ENCODE results near the gene FBXW2. TPM values are rescaled to one million over a fixed set of nuclear protein-coding genes. Genes with fewer than 3 reads are reported as not detected.
A peak's percentile ranks its signal among the peaks of the same experiment; 100 is the strongest.

FBXW2 gene
- total and polyA plus RNA-seq, 2 donors (not counting 1 experiment from before 2014, with no cell fraction given) = 33.5 to 77.5 TPM

- H3K9me3 ChIP-seq (ENCODE audit: control insufficient read depth, insufficient read depth, low read depth, low read length) = no peaks in the 10 kb centered on the region
- H4K20me1 ChIP-seq (ENCODE audit: control insufficient read depth, extremely low read depth, insufficient read depth, low read length) = no peaks in the 10 kb centered on the region
- H2AFZ ChIP-seq (ENCODE audit: low read length) = peak overlapping the region; percentile 66
- peak overlapping the region; percentile 85 for H3K27ac ChIP-seq (ENCODE audit: insufficient read depth, low read length)
- no peak for DNase-seq (ENCODE audit: low read depth in 2 of 2)
- H3K9ac ChIP-seq (ENCODE audit: insufficient read depth, low read length) = peak overlapping the region; percentile 78
- H3K4me1 ChIP-seq (ENCODE audit: control insufficient read depth, extremely low read depth, insufficient read depth, low read length) = peaks cover 19% of the 10 kb centered on the region
- TF ChIP-seq EZH2 (IDR thresholded peaks at IDR 0.05; ENCODE audit: low read length, missing control alignments) = no peak
- no peak for TF ChIP-seq CTCF (conservative IDR thresholded peaks at IDR 0.05 in 1 of 2, IDR thresholded peaks at IDR 0.05 in 1 of 2; ENCODE audit: low read depth in 1 of 2, low read length in 2 of 2)
- H3K79me2 ChIP-seq (ENCODE audit: control insufficient read depth, insufficient read depth, low read length) = peaks cover 21% of the 10 kb centered on the region
- peak overlapping the region; percentile 36 to 80 (median 67) for H3K4me3 ChIP-seq (replicated peaks in 1 of 4; ENCODE audit: control extremely low read depth in 1 of 4, insufficient read depth in 1 of 4, low read depth in 3 of 4, low read length in 4 of 4)
- H3K27me3 ChIP-seq (ENCODE audit: control insufficient read depth, insufficient read depth, low read length) = no peaks in the 10 kb centered on the region
- H3K36me3 ChIP-seq (ENCODE audit: control insufficient read depth, insufficient read depth, low read length) = no peaks in the 10 kb centered on the region
- H3K4me2 ChIP-seq (ENCODE audit: extremely low read depth, insufficient read depth, low read length) = peak overlapping the region; percentile 85
These were observed 78.3 kb downstream of the FBXW2 start for GRCh38 chr9:120714846-120715388.

GRCh38 chr9:120714088-120714845 is 78.9 kb downstream of the FBXW2 start, which contains the start of gene MEGF9:
Gene MEGF9, minus strand, starts transcription at chr9:120714470. Its CDS starts 112 bp downstream, at chr9:120714358.
- H3K9me3 ChIP-seq (ENCODE audit: control insufficient read depth, insufficient read depth, low read depth, low read length) = no peaks in the 10 kb centered on the region
- no peaks in the 10 kb centered on the region for H3K36me3 ChIP-seq (ENCODE audit: control insufficient read depth, insufficient read depth, low read length)
- peak within 1 kb of the TSS; percentile 85 for H3K27ac ChIP-seq (ENCODE audit: insufficient read depth, low read length)
- peak; percentile 96 to 97 for DNase-seq (ENCODE audit: low read depth in 2 of 2)
- H3K27me3 ChIP-seq (ENCODE audit: control insufficient read depth, insufficient read depth, low read length) = no peaks in the 10 kb centered on the region
- peak within 1 kb of the TSS; percentile 78 for H3K9ac ChIP-seq (ENCODE audit: insufficient read depth, low read length)
- peak within 1 kb of the TSS; percentile 74 to 84 (median 78) for H3K4me3 ChIP-seq (replicated peaks in 1 of 4; ENCODE audit: control extremely low read depth in 1 of 4, insufficient read depth in 1 of 4, low read depth in 3 of 4, low read length in 4 of 4)
- H3K4me2 ChIP-seq (ENCODE audit: extremely low read depth, insufficient read depth, low read length) = peak within 1 kb of the TSS; percentile 85
- peaks cover 27% of the 10 kb centered on the region for H3K79me2 ChIP-seq (ENCODE audit: control insufficient read depth, insufficient read depth, low read length)
- H4K20me1 ChIP-seq (ENCODE audit: control insufficient read depth, extremely low read depth, insufficient read depth, low read length) = no peaks in the 10 kb centered on the region
- peak within 1 kb of the TSS; percentile 66 for H2AFZ ChIP-seq (ENCODE audit: low read length)
- peaks cover 23% of the 10 kb centered on the region for H3K4me1 ChIP-seq (ENCODE audit: control insufficient read depth, extremely low read depth, insufficient read depth, low read length)
- no peak for TF ChIP-seq EZH2 (IDR thresholded peaks at IDR 0.05; ENCODE audit: low read length, missing control alignments)
- TF ChIP-seq CTCF (conservative IDR thresholded peaks at IDR 0.05 in 1 of 2, IDR thresholded peaks at IDR 0.05 in 1 of 2; ENCODE audit: low read depth in 1 of 2, low read length in 2 of 2) = no peak

- DNase-seq (ENCODE audit: low read depth in 2 of 2) = peak in 1 of 2 donors; percentile 13
- peak overlapping the region; percentile 49 for H3K4me2 ChIP-seq (ENCODE audit: extremely low read depth, insufficient read depth, low read length)
- TF ChIP-seq CTCF (conservative IDR thresholded peaks at IDR 0.05 in 1 of 2, IDR thresholded peaks at IDR 0.05 in 1 of 2; ENCODE audit: low read depth in 1 of 2, low read length in 2 of 2) = peak in 1 of 2 donors; percentile 12
- no peak for TF ChIP-seq EZH2 (IDR thresholded peaks at IDR 0.05; ENCODE audit: low read length, missing control alignments)
- H4K20me1 ChIP-seq (ENCODE audit: control insufficient read depth, extremely low read depth, insufficient read depth, low read length) = no peaks in the 10 kb centered on the region
- no peaks in the 10 kb centered on the region for H3K9me3 ChIP-seq (ENCODE audit: control insufficient read depth, insufficient read depth, low read depth, low read length)
- H3K4me1 ChIP-seq (ENCODE audit: control insufficient read depth, extremely low read depth, insufficient read depth, low read length) = peaks cover 26% of the 10 kb centered on the region
- no peak overlapping the region for H2AFZ ChIP-seq (ENCODE audit: low read length)
- no peaks in the 10 kb centered on the region for H3K36me3 ChIP-seq (ENCODE audit: control insufficient read depth, insufficient read depth, low read length)
- H3K9ac ChIP-seq (ENCODE audit: insufficient read depth, low read length) = peak overlapping the region; percentile 72
- peak overlapping the region; percentile 74 to 84 (median 78) for H3K4me3 ChIP-seq (replicated peaks in 1 of 4; ENCODE audit: control extremely low read depth in 1 of 4, insufficient read depth in 1 of 4, low read depth in 3 of 4, low read length in 4 of 4)
- H3K27me3 ChIP-seq (ENCODE audit: control insufficient read depth, insufficient read depth, low read length) = no peaks in the 10 kb centered on the region
- H3K27ac ChIP-seq (ENCODE audit: insufficient read depth, low read length) = peak overlapping the region; percentile 46
- peaks cover 27% of the 10 kb centered on the region for H3K79me2 ChIP-seq (ENCODE audit: control insufficient read depth, insufficient read depth, low read length)
These were observed 79.7 kb downstream of the FBXW2 start for GRCh38 chr9:120713257-120714087.
